NCI-H345 treated with DMSO at 0.1 percent for 48 hours (cell line): ENCODE results near the gene RNF126.
A peak's percentile ranks its signal among the peaks of the same experiment; 100 is the strongest.
"Not testable (repeated sequence)": the region's sequence is repeated elsewhere in the genome, so short reads cannot be mapped to it uniquely, and the experiment has no call there.

ENCODE experiments used
- DNase-seq: peaks from one replicate; lab custom pipeline; 2025; ENCODE audit not compliant: unreplicated experiment; lab: John Stamatoyannopoulos, UW

The RNF126 gene

GRCh38 chr19:686589-687297 is 23.7 kb upstream of the RNF126 start:
- DNase-seq: no peak

- no peak for DNase-seq
Measured at GRCh38 chr19:685454-685931, 22.5 kb upstream of the RNF126 start.

- no peak for DNase-seq
Measured at GRCh38 chr19:682678-683320, 19.8 kb upstream of the RNF126 start.

DNA sequence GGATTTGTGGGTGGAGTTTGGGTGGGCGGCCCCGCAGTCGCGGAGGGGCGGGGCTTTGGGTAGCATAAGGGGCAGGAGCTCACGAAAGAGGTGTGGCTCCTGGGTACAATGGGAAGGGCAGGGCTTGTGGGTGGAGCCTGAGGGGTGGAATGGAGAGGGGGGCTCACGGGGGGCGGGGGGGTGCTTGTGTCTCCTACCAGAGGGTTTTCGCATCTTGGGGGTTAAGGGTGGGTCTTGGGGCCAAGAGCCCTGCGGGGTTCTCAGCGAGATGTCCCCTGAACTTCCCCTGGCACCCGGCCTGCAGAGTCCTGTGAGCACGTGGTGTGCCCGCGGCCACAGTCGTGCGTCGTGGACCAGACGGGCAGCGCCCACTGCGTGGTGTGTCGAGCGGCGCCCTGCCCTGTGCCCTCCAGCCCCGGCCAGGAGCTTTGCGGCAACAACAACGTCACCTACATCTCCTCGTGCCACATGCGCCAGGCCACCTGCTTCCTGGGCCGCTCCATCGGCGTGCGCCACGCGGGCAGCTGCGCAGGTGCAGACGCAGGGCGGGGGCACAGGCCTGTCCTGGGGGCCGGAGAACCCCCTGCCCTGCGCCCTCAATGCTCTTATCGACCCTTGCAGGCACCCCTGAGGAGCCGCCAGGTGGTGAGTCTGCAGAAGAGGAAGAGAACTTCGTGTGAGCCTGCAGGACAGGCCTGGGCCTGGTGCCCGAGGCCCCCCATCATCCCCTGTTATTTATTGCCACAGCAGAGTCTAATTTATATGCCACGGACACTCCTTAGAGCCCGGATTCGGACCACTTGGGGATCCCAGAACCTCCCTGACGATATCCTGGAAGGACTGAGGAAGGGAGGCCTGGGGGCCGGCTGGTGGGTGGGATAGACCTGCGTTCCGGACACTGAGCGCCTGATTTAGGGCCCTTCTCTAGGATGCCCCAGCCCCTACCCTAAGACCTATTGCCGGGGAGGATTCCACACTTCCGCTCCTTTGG is 18.3 kb upstream of the RNF126 start:
- no peak for DNase-seq

GRCh38 chr19:680287-681028 is 17.4 kb upstream of the RNF126 start:
- DNase-seq: peak; percentile 86

- DNase-seq: no peak
Measured at GRCh38 chr19:679418-680286, 16.6 kb upstream of the RNF126 start.

GRCh38 chr19:678791-679388 is 15.9 kb upstream of the RNF126 start:
- DNase-seq: no peak

DNA sequence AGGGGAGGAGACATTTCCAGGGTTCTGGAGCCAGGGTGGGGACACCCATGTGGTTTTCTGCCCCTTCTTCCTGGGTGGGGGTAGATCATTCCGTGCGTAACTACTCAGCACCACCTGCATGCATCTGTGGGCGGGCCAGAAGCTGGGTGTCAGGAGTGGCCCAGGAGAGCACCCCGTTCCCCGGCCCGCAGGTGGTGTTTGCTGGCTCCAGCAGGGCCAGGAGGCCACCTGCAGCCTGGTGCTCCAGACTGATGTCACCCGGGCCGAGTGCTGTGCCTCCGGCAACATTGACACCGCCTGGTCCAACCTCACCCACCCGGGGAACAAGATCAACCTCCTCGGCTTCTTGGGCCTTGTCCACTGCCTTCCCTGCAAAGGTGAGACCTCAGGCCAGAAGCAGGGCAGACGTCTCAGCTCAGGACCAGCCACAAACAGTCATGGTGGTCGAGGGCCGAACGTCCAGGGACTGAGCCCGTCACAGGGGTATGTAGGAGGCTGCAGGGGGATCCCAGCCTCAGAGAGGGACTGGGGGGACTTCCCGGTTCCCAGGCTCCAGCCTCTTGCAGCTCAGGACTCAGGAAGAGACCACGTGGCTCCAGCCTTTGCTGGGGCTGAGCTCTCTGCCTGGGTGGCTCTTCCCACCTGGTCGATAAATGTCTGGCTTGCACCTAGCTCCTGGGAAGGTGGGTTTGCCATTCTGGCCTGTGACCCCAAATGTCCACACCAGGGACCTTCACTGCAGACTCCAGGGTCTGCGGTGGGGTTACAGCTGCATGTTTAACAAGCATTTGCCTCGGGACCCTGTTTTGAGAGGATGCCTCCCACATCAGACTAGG is 14.8 kb upstream of the RNF126 start:
- no peak for DNase-seq

DNA sequence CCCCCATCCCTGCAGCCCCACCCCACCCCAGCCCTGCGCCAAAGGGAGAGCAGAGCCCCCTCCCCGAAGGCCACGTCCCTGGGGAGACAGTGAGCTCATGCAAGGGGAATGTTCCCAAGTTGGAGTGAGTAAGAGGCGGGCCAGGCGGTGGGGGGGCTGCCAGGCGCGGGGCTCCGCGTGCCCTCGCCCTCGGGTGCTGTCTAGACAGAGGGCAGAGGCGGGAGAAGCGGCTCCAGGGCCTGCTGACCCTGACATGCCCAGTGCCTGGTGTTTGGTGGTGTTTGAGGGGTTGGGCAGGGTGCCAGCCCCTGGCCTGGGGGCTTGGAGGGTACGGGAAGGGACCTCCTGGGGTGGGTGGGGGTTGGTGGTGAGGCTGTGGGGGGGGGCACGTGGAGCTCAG is 14.2 kb upstream of the RNF126 start:
- DNase-seq: no peak

DNA sequence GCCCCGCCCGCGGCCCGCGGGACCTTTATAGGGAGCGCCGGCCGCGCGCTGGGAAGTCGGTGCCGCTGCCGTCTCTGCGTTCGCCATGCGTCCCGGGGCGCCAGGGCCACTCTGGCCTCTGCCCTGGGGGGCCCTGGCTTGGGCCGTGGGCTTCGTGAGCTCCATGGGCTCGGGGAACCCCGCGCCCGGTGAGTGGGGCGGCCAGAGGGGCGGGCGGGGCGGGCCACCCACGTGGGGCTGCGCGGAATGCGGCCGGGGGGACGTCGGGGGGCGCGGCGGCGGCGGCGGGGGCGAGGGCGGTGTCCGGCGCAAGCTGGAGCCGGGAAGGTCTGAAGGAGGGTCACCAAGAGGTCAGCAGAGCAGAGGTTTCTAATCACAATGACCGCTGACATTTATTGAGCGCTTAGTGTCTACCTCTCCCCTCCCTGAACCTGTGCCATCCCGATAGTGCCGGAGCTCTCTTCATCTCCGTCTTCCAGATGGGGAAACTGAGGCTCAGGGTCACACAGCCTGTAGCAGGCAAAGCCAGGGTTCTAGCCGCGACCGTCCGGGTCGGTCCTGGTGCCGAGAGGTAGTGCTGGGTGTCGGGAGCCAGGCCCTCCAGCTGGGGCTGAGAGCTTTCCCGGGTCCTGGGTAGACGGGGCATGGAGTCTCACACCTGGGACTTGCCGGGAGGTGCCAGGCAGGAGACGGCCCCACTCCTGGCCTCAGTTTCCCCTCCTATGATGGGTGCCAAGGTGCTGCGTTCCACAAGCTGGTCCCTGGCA is 13.5 kb upstream of the RNF126 start, which contains the start of gene FSTL3:
Gene FSTL3 (plus strand): TSS at position 54 of the 767 bp plus-strand sequence. CDS start 32 bp downstream, at position 86.
- no peak for DNase-seq

GRCh38 chr19:676007-676338 is 13.0 kb upstream of the RNF126 start:
- no peak for DNase-seq

DNA sequence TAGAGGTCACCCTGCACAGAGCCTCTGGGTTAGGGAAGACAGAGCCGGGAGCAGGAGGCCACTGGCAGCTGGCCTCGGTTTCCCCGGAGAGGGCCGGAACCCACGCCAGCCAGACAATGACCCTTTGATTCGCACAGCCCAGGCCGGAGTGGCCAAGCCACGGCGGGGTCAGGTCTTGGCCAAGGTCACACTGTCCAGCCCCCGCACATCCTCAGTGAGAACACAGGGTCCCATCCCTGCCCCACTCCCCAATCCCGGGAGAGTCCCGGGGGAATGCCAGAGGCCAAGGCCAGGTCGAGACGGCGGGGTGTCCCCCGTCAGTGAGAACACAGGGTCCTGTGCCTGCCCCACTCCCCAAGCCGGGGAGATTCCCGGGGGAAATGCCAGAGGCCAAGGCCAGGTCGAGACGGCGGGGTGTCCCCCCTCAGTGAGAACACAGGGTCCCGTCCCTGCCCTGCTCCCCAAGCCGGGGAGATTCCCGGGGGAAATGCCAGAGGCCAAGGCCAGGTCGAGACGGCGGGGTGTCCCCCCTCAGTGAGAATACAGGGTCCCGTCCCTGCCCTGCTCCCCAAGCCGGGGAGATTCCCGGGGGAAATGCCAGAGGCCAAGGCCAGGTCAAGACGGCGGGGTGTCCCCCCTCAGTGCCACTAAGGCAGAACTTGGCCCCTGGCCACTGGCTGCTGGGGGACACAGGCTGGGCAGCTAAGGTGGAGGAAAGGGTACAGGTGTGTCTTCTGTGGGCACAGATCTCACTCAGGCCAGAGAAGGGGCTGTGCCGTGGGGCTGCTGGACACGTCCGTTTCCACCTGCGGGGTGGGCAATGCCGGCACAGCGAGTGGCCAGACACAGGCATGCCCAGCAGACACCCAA is 11.5 kb upstream of the RNF126 start:
- DNase-seq: no peak

- DNase-seq: no peak
Measured at GRCh38 chr19:670609-671075, 7.6 kb upstream of the RNF126 start.

DNA sequence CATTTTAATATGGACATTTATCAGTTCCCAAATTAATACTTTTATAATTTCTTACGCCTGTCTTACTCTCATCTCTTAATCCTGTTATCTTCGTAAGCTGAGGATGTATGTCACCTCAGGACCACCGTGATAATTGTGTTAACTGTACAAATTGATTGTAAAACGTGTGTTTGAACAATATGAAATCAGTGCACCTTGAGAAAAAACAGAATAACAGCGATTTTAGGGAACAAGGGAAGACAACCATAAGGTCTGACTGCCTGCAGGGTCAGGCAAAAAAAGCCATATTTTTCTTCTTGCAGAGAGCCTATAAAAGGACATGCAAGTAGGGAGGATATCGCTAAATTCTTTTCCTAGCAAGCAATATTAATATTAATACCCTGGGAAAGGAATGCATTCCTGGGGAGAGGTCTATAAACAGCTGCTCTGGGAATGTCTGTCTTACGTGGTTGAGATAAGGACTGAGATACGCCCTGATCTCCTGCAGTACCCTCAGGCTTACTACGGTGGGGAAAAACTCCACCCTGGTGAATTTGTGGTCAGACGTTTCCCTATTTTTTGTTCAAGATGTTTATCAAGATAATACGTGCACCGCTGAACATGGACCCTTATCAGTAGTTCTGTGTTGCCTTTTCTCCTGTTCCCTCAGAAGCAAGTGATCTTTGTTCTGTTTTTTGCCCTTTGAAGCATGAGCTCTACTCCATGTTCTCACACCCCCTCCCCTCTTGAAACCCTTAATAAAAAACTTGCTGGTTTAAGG is 5.8 kb upstream of the RNF126 start:
- not testable (repeated sequence) for DNase-seq

DNA sequence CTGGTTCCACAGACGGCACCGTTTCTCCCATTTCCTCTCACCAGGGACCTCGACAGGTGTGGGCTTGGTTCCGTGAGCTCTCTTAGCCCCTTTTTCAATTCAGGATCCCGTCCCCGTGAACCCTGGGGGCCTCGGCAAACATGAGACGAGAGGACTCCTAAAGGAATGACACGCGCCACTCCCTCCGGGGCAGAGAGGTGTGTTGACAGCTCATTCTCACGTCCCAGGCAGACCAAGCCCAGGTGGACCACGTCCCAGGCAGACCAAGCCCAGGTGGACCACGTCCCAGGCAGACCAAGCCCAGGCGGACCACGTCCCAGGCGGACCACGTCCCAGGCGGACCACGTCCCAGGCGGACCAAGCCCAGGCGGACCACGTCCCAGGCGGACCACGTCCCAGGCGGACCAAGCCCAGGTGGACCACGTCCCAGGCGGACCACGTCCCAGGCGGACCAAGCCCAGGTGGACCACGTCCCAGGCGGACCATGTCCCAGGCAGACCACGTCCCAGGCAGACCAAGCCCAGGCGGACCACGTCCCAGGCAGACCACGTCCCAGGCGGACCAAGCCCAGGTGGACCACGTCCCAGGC is 4.1 kb upstream of the RNF126 start:
- not testable (repeated sequence) for DNase-seq
